C1 segment of cervical spinal cord (tissue), 14 donors: ENCODE measurements around the gene FBXO2.
"Not testable (repeated sequence)": the region's sequence is repeated elsewhere in the genome, so short reads cannot be mapped to it uniquely, and the experiment has no call there.

Source experiments
- DNase-seq, 14 donors: peaks; one replicate each; lab custom pipeline; 2025; lab: John Stamatoyannopoulos, UW

FBXO2 gene

GRCh38 chr1:11629184-11630016 is 24.8 kb downstream of the FBXO2 start:
- no peak for DNase-seq

DNA sequence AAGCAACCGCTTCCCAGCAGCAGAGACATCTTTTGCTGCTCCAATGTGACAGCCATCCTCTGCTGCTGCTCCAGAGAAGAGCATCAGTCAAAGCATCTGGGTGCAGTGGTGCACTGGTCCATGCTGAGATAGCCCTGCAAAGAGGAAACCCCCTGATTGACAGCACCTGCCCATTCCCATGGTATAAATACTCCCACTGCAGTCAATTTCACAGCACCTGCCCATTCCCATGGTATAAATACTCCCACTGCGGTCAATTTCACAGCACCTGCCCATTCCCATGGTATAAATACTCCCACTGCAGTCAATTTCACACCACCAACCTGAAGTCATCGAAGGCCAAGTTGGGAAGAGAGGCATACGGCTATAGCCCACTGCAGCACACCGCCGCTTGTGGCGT is 25.5 kb downstream of the FBXO2 start:
- no peak for DNase-seq

GRCh38 chr1:11626551-11626950 is 27.7 kb downstream of the FBXO2 start:
- no peak for DNase-seq

- no peak for DNase-seq
Observed at GRCh38 chr1:11623702-11624101, 30.5 kb downstream of the FBXO2 start.

GRCh38 chr1:11622398-11622797 is 31.8 kb downstream of the FBXO2 start:
- no peak for DNase-seq

- DNase-seq, result no peak
Observed at GRCh38 chr1:11620924-11621323, 33.3 kb downstream of the FBXO2 start.

DNA sequence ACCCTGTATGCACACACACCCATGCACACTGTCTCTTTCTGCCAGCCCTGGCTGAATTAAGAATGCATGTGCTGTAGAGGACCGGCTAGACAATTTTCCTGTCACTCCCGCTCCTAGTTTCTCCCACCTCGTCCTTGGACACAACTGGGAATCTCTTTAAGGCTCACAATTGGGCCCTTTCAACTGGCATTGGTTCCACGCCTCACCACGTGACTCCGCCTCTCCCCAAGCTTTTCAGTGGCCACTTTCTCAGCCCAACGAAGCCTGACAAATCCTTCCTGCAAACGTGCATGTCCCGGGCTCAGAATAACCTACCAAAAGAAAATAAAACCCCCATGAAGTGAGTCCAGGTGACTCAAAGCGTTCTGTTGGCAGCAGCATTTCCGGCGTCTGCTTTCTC is 33.8 kb downstream of the FBXO2 start:
- no peak for DNase-seq

GRCh38 chr1:11617741-11618140 is 36.5 kb downstream of the FBXO2 start:
- no peak for DNase-seq

DNA sequence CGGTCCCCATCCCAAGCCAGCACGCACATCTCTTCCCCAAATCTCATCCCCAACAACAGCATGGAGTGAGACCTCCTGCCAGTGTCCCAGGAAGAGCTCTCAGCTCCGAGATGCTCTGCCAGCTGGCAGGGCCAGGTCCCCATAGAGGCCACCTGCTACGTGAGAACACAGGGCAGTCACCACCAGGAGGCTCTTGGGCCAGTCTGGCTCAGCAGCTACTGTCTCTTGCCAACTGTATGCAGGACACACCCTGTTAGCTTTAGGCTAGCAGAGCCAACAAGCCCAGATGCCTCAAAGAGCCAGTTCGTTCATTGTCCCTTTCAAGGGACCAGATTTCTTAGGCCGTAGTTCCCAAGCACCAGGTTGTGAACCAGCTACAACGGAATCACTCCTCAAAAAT is 36.9 kb downstream of the FBXO2 start:
- no peak for DNase-seq

- DNase-seq, result no peak
Observed at GRCh38 chr1:11616766-11617165, 37.5 kb downstream of the FBXO2 start.

GRCh38 chr1:11615090-11615489 is 39.1 kb downstream of the FBXO2 start:
- no peak for DNase-seq

DNA sequence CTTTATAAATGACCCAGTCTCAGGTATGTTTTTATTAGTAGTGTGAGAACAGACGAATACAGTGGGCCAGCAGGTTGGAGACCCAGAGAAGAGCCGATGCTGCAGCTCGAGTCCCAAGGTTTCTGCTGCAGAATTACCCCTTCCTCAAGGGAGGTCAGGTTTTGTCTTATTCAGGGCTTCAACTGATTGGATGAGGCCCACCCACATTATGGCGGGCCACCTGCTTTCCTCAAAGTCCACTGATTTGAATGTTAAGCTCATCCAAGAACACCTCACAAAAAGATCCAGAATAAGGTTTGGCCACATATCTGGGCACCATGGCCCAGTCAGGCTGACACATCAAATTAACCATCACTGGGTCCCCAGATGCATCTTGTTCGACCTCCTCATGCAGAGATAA is 40.9 kb downstream of the FBXO2 start:
- DNase-seq, result no peak

DNA sequence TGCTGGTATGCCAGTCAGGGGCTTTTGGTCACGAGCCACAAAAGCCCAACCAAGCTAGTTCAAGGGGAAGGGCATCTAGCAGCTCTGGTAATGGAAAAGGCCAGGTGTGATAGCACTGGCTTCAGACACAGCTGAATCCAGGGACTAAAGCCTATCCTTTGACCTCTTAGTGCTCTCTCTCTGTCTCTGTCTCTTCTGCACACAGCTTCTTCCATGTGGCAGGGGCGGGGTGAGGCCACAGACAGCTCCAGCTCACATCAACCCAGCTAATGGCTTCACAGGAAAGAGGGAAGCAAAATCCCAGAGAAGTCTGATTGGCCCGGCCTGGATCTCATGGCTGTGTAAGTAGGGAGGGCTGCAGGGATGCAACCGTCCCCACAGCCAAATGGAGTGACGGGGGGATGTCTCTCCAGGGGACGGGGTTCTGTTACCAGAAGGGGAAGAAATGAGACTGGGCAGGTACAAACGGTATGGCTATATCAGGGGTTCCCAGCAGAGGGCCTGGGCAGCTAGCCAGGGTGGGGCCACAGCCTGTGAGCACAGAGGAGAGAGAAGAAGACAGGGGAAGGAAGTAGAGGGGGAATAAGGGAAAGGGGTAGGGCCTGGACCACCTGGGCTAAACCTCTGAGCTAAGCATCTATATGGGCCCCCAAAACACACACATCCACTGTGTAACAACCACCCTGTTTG is 42.4 kb downstream of the FBXO2 start:
- no peak for DNase-seq

- DNase-seq, result no peak
Observed at GRCh38 chr1:11610629-11611180, 43.5 kb downstream of the FBXO2 start.

DNA sequence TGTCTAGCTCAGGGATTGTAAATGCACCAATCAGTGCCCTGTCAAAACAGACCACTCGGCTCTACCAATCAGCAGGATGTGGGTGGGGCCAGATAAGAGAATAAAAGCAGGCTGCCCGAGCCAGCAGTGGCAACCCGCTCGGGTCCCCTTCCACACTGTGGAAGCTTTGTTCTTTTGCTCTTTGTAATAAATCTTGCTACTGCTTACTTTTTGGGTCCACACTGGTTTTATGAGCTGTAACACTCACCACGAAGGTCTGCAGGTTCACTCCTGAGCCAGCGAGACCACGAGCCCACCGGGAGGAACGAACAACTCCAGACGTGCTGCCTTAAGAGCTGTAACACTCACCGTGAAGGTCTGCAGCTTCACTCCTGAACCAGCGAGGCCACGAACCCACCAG is 44.9 kb downstream of the FBXO2 start:
- not testable (repeated sequence) for DNase-seq

GRCh38 chr1:11608596-11609130 is 45.6 kb downstream of the FBXO2 start:
- DNase-seq, result not testable (repeated sequence)

DNA sequence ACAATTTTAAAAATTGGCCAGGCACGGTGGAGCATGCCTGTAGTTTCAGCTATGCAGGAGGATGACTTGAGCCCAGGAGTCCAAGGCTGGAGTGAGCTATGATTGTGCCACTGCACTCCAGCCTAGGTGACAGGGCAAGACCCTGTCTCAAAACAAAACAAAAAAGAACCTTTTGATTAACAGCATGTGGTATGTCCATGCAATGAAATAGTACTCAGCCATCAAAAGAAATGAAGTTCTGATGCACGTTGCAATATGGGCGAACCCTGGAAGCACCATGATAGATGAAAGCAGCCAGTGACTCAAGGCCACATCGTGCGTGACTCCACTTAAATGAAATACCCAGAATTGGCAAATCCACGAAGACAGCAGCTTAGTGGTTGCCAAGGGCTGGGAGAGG is 47.5 kb downstream of the FBXO2 start:
- DNase-seq, result no peak

- no peak for DNase-seq
Observed at GRCh38 chr1:11602981-11603380, 51.2 kb downstream of the FBXO2 start.

- DNase-seq, result no peak
Observed at GRCh38 chr1:11602424-11602823, 51.8 kb downstream of the FBXO2 start.

- DNase-seq, result no peak
Observed at GRCh38 chr1:11600836-11601235, 53.4 kb downstream of the FBXO2 start.

DNA sequence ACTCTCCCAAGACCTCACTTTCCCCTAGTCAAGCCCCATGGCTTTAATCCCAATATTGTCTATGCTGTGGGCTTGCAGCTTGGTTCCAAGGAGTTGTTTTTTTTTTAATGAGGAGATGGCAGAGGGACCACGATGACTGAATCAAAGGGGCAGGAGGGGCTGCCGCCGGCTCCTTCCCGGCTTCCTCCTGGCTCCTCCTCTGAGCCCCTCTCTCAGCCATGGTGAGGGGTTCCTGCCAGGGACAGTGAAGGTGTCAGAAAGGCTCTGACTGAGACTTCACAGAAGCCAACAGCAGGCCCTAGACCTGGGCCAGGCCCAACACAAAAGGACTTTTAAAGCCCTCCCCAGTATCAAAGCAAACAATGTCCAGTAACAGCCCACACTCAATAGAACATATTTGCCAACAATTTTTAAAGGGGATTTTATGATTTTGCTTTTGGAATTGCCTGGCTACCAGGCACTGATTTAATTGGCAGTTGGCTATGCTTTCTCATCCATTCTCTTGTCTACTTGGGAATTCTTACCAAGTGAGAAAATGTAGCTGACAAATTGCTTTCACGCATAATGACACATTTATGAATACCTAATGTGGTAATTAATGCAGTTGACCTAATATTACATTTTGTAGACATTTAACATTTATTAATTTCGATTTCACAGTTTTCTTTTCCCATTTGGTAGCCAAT is 54.2 kb downstream of the FBXO2 start:
- no peak for DNase-seq

GRCh38 chr1:11598461-11598860 is 55.8 kb downstream of the FBXO2 start:
- no peak for DNase-seq
